ENCODE measurements around the gene L3MBTL3. TPM values are rescaled to one million over a fixed set of nuclear protein-coding genes. Genes with fewer than 3 reads are reported as not detected.

Gene L3MBTL3
- total and polyA plus RNA-seq, 2 experiments from 2014 or later: 8.7 to 11.2 TPM

DNA sequence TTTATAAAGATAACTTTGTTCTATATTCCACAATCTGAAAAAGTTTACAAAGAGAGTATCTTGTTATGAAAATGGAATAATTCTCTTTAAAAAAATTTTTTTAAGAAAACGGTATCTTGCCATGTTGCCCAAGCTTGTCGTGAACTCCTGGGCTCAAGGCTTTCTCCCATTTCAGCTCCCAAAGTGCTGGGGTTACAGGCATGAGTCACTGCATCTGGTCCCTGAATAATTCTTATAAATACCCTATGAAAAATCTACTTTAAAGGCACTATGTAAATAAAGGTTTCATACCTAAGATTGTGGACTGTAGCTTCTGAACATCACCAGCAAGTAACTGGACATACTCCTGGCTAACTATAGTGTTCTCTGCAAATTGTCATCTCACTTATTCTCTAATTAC is 144.0 kb downstream of the L3MBTL3 start:
- 0 out of 3 replicates have a peak, but pooled peaks cover 2% of the 10 kb centered on the region for H3K4me1 Mint-ChIP-seq
- peaks cover 14% of the 10 kb centered on the region for H3K9me3 Mint-ChIP-seq
- Histone ChIP-seq H3K36me3 (ENCODE audit: insufficient read depth) (0 out of 2 replicates have a peak, but pooled peaks cover 3% of the 10 kb centered on the region), H3F3A (replicated peaks; ENCODE audit: low read depth) (no peaks in the 10 kb centered on the region), H4K20me1 (replicated peaks; ENCODE audit: insufficient read depth) (no peaks in the 10 kb centered on the region), H2AFZ (no peak overlapping the region), H3K27ac (ENCODE audit: low read depth) (no peak overlapping the region), H3K4me2 (no peak overlapping the region), H3K9me2 (ENCODE audit: insufficient read depth) (peaks cover 4% of the 10 kb centered on the region; the same call in 1 of the 2 replicates), H3K4me1 (ENCODE audit: insufficient read depth) (no peaks in the 10 kb centered on the region; the same call in 1 of the 2 replicates), H3K4me3 (no peak overlapping the region), H3K79me2 (replicated peaks; ENCODE audit: insufficient read depth) (no peaks in the 10 kb centered on the region), H3K27me3 (ENCODE audit: insufficient read depth) (no peaks in the 10 kb centered on the region)
- peaks cover 2% of the 10 kb centered on the region for H3K27me3 Mint-ChIP-seq (ENCODE audit: insufficient read depth, low read depth, poor library complexity)
- peaks cover 17% of the 10 kb centered on the region; the same call in 2 of the 3 replicates for H3K36me3 Mint-ChIP-seq (ENCODE audit: low read depth)
- no peak for DNase-seq (ENCODE audit: low spot score)
- no peak for ATAC-seq
- TF ChIP-seq, protein P1, sequence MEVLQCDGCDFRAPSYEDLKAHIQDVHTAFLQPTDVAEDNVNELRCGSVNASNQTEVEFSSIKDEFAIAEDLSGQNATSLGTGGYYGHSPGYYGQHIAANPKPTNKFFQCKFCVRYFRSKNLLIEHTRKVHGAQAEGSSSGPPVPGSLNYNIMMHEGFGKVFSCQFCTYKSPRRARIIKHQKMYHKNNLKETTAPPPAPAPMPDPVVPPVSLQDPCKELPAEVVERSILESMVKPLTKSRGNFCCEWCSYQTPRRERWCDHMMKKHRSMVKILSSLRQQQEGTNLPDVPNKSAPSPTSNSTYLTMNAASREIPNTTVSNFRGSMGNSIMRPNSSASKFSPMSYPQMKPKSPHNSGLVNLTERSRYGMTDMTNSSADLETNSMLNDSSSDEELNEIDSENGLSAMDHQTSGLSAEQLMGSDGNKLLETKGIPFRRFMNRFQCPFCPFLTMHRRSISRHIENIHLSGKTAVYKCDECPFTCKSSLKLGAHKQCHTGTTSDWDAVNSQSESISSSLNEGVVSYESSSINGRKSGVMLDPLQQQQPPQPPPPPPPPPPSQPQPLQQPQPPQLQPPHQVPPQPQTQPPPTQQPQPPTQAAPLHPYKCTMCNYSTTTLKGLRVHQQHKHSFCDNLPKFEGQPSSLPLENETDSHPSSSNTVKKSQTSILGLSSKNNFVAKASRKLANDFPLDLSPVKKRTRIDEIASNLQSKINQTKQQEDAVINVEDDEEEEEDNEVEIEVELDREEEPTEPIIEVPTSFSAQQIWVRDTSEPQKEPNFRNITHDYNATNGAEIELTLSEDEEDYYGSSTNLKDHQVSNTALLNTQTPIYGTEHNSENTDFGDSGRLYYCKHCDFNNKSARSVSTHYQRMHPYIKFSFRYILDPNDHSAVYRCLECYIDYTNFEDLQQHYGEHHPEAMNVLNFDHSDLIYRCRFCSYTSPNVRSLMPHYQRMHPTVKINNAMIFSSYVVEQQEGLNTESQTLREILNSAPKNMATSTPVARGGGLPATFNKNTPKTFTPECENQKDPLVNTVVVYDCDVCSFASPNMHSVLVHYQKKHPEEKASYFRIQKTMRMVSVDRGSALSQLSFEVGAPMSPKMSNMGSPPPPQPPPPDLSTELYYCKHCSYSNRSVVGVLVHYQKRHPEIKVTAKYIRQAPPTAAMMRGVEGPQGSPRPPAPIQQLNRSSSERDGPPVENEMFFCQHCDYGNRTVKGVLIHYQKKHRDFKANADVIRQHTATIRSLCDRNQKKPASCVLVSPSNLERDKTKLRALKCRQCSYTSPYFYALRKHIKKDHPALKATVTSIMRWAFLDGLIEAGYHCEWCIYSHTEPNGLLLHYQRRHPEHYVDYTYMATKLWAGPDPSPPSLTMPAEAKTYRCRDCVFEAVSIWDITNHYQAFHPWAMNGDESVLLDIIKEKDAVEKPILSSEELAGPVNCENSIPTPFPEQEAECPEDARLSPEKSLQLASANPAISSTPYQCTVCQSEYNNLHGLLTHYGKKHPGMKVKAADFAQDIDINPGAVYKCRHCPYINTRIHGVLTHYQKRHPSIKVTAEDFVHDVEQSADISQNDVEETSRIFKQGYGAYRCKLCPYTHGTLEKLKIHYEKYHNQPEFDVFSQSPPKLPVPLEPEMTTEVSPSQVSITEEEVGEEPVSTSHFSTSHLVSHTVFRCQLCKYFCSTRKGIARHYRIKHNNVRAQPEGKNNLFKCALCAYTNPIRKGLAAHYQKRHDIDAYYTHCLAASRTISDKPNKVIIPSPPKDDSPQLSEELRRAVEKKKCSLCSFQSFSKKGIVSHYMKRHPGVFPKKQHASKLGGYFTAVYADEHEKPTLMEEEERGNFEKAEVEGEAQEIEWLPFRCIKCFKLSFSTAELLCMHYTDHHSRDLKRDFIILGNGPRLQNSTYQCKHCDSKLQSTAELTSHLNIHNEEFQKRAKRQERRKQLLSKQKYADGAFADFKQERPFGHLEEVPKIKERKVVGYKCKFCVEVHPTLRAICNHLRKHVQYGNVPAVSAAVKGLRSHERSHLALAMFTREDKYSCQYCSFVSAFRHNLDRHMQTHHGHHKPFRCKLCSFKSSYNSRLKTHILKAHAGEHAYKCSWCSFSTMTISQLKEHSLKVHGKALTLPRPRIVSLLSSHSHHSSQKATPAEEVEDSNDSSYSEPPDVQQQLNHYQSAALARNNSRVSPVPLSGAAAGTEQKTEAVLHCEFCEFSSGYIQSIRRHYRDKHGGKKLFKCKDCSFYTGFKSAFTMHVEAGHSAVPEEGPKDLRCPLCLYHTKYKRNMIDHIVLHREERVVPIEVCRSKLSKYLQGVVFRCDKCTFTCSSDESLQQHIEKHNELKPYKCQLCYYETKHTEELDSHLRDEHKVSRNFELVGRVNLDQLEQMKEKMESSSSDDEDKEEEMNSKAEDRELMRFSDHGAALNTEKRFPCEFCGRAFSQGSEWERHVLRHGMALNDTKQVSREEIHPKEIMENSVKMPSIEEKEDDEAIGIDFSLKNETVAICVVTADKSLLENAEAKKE (CRISPR knock-in tag; IDR thresholded peaks at IDR 0.05): no peak
- TF ChIP-seq NANOG (IDR thresholded peaks at IDR 0.05; ENCODE audit: borderline replicate concordance) (no peak), JUNB (IDR thresholded peaks at IDR 0.05; ENCODE audit: unreplicated experiment) (no peak), ZNF331 (CRISPR knock-in tag; IDR thresholded peaks at IDR 0.05; ENCODE audit: low read depth) (no peak), ZNF114 (CRISPR knock-in tag; IDR thresholded peaks at IDR 0.05) (no peak), CREB1 (CRISPR knock-in tag; IDR thresholded peaks at IDR 0.05; ENCODE audit: low read depth) (no peak)
- TF ChIP-seq, protein P2, sequence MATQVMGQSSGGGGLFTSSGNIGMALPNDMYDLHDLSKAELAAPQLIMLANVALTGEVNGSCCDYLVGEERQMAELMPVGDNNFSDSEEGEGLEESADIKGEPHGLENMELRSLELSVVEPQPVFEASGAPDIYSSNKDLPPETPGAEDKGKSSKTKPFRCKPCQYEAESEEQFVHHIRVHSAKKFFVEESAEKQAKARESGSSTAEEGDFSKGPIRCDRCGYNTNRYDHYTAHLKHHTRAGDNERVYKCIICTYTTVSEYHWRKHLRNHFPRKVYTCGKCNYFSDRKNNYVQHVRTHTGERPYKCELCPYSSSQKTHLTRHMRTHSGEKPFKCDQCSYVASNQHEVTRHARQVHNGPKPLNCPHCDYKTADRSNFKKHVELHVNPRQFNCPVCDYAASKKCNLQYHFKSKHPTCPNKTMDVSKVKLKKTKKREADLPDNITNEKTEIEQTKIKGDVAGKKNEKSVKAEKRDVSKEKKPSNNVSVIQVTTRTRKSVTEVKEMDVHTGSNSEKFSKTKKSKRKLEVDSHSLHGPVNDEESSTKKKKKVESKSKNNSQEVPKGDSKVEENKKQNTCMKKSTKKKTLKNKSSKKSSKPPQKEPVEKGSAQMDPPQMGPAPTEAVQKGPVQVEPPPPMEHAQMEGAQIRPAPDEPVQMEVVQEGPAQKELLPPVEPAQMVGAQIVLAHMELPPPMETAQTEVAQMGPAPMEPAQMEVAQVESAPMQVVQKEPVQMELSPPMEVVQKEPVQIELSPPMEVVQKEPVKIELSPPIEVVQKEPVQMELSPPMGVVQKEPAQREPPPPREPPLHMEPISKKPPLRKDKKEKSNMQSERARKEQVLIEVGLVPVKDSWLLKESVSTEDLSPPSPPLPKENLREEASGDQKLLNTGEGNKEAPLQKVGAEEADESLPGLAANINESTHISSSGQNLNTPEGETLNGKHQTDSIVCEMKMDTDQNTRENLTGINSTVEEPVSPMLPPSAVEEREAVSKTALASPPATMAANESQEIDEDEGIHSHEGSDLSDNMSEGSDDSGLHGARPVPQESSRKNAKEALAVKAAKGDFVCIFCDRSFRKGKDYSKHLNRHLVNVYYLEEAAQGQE (IDR thresholded peaks at IDR 0.05; ENCODE audit: unreplicated experiment): no peak
- TF ChIP-seq, protein P3, sequence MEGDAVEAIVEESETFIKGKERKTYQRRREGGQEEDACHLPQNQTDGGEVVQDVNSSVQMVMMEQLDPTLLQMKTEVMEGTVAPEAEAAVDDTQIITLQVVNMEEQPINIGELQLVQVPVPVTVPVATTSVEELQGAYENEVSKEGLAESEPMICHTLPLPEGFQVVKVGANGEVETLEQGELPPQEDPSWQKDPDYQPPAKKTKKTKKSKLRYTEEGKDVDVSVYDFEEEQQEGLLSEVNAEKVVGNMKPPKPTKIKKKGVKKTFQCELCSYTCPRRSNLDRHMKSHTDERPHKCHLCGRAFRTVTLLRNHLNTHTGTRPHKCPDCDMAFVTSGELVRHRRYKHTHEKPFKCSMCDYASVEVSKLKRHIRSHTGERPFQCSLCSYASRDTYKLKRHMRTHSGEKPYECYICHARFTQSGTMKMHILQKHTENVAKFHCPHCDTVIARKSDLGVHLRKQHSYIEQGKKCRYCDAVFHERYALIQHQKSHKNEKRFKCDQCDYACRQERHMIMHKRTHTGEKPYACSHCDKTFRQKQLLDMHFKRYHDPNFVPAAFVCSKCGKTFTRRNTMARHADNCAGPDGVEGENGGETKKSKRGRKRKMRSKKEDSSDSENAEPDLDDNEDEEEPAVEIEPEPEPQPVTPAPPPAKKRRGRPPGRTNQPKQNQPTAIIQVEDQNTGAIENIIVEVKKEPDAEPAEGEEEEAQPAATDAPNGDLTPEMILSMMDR (conservative IDR thresholded peaks at IDR 0.05; ENCODE audit: low read depth in 2 of 2): no peak
- no peak overlapping the region for H3K4me3 Mint-ChIP-seq
- H3K27ac Mint-ChIP-seq: no peak overlapping the region

All from GM23338 (cell line).